ENCODE results near the gene PSME3. TPM values are rescaled to one million over a fixed set of nuclear protein-coding genes. Genes with fewer than 3 reads are reported as not detected.
A peak's percentile ranks its signal among the peaks of the same experiment; 100 is the strongest.

Gene PSME3
- total and polyA plus RNA-seq, 2 of the 13 experiments (the other 11 are each of a cell fraction or from before 2014, with no cell fraction given) = 66.3 to 135 TPM

GRCh38 chr17:42833767-42834422 is 698 bp downstream of the PSME3 start (continued):
- TF ChIP-seq ZNF589 (CRISPR knock-in tag; conservative IDR thresholded peaks at IDR 0.05) = 0 out of 2 replicates have a peak, but pooled peaks have one; percentile 46
- 0 out of 2 replicates have a peak, but pooled peaks have one; percentile 66 for TF ChIP-seq ZNF780A (CRISPR knock-in tag; IDR thresholded peaks at IDR 0.05)
- TF ChIP-seq ZNF782 (CRISPR knock-in tag; IDR thresholded peaks at IDR 0.05; ENCODE audit: borderline replicate concordance) = 0 out of 2 replicates have a peak, but pooled peaks have one; percentile 10
- TF ChIP-seq FOXO4 (CRISPR knock-in tag; conservative IDR thresholded peaks at IDR 0.05) = 0 out of 2 replicates have a peak, but pooled peaks have one; percentile 50
- TF ChIP-seq KIAA2018 (CRISPR knock-in tag; IDR thresholded peaks at IDR 0.05; ENCODE audit: borderline replicate concordance) = no peak
- TF ChIP-seq ZNF704 (CRISPR knock-in tag; IDR thresholded peaks at IDR 0.05; ENCODE audit: borderline replicate concordance) = 0 out of 2 replicates have a peak, but pooled peaks have one; percentile 14
- 0 out of 2 replicates have a peak, but pooled peaks have one; percentile 1 for TF ChIP-seq ZSCAN22 (CRISPR knock-in tag; IDR thresholded peaks at IDR 0.05)
- TF ChIP-seq RBM22 (optimal IDR thresholded peaks at IDR 0.05; ENCODE audit: low read length) = peak; percentile 29
- 0 out of 2 replicates have a peak, but pooled peaks have one; percentile 64 for TF ChIP-seq ZNF530 (CRISPR knock-in tag; IDR thresholded peaks at IDR 0.05; ENCODE audit: low read depth)
- TF ChIP-seq BORCS8-MEF2B (CRISPR knock-in tag; IDR thresholded peaks at IDR 0.05) = no peak
- TF ChIP-seq ZNF737 (CRISPR knock-in tag; IDR thresholded peaks at IDR 0.05; ENCODE audit: borderline replicate concordance) = 0 out of 2 replicates have a peak, but pooled peaks have one; percentile 59
- TF ChIP-seq ZXDC (CRISPR knock-in tag; IDR thresholded peaks at IDR 0.05) = 0 out of 2 replicates have a peak, but pooled peaks have one; percentile 19
- 0 out of 2 replicates have a peak, but pooled peaks have one; percentile 1 for TF ChIP-seq MYNN (CRISPR knock-in tag; IDR thresholded peaks at IDR 0.05; ENCODE audit: low read depth)
- no peak for TF ChIP-seq RBAK (CRISPR knock-in tag; IDR thresholded peaks at IDR 0.05)

All from HepG2 (cell line).